ENCODE measurements around the gene ZSWIM1. TPM values are rescaled to one million over a fixed set of nuclear protein-coding genes. Genes with fewer than 3 reads are reported as not detected.

Gene ZSWIM1
- total and polyA plus RNA-seq, 2 of the 13 experiments (the other 11 are each of a cell fraction or from before 2014, with no cell fraction given): 9.5 to 11.7 TPM

DNA sequence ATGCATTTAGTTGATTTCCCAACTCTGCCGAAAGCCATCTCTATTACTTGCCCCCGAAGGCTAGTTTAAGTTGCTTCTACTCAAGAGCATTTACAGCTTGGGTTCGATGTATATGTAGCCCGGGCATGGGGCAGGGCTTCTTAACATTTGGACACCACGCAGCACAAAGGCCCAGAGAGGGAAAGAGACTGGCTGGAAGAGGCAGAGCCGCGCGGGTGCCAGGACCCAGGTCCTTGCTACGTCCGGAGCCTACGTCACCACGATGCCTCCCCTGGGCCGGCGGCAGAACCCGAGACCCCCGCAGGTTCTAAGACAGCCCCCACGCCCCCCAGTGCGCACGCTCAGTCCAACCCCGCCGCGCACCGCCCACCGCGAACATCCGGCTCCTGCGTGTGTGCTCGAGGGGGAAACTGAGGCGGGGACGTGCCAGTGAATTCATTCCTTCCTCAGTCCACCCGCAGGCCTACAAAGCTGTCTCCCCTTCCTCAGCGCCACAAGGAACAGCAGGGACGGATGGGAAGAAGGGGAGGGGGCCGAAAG, 53.1 kb downstream of the ZSWIM1 start (continued):
- TF ChIP-seq, protein P1, sequence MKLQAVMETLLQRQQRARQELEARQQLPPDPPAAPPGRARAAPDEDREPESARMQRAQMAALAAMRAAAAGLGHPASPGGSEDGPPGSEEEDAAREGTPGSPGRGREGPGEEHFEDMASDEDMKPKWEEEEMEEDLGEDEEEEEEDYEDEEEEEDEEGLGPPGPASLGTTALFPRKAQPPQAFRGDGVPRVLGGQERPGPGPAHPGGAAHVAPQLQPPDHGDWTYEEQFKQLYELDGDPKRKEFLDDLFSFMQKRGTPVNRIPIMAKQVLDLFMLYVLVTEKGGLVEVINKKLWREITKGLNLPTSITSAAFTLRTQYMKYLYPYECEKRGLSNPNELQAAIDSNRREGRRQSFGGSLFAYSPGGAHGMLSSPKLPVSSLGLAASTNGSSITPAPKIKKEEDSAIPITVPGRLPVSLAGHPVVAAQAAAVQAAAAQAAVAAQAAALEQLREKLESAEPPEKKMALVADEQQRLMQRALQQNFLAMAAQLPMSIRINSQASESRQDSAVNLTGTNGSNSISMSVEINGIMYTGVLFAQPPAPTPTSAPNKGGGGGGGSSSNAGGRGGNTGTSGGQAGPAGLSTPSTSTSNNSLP (IDR thresholded peaks at IDR 0.05; ENCODE audit: low read depth, low read length): no peak
- no peak for TF ChIP-seq HOXD1 (CRISPR knock-in tag; IDR thresholded peaks at IDR 0.05)
- no peak for TF ChIP-seq ZNF567 (CRISPR knock-in tag; IDR thresholded peaks at IDR 0.05; ENCODE audit: borderline replicate concordance)
- TF ChIP-seq GTF2F1 (IDR thresholded peaks at IDR 0.05; ENCODE audit: low read length): no peak
- no peak for TF ChIP-seq YY1 (IDR thresholded peaks at IDR 0.05; ENCODE audit: insufficient read depth, insufficient replicate concordance, low read depth, low read length)
- no peak for TF ChIP-seq FOXA1 (IDR thresholded peaks at IDR 0.05)
- no peak for TF ChIP-seq FOXA1 (CRISPR knock-in tag; IDR thresholded peaks at IDR 0.05)
- no peak for TF ChIP-seq STAG1 (CRISPR knock-in tag; IDR thresholded peaks at IDR 0.05)
- TF ChIP-seq, protein P2, sequence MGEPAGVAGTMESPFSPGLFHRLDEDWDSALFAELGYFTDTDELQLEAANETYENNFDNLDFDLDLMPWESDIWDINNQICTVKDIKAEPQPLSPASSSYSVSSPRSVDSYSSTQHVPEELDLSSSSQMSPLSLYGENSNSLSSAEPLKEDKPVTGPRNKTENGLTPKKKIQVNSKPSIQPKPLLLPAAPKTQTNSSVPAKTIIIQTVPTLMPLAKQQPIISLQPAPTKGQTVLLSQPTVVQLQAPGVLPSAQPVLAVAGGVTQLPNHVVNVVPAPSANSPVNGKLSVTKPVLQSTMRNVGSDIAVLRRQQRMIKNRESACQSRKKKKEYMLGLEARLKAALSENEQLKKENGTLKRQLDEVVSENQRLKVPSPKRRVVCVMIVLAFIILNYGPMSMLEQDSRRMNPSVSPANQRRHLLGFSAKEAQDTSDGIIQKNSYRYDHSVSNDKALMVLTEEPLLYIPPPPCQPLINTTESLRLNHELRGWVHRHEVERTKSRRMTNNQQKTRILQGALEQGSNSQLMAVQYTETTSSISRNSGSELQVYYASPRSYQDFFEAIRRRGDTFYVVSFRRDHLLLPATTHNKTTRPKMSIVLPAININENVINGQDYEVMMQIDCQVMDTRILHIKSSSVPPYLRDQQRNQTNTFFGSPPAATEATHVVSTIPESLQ (CRISPR knock-in tag; conservative IDR thresholded peaks at IDR 0.05): no peak
- TF ChIP-seq ZNF615 (CRISPR knock-in tag; IDR thresholded peaks at IDR 0.05; ENCODE audit: borderline replicate concordance): peak; percentile 86
- TF ChIP-seq PPARG (CRISPR knock-in tag; conservative IDR thresholded peaks at IDR 0.05): no peak; the same call in 1 of the 2 replicates
- no peak for TF ChIP-seq ZNF256 (CRISPR knock-in tag; conservative IDR thresholded peaks at IDR 0.05)
- TF ChIP-seq ZNF816 (CRISPR knock-in tag; IDR thresholded peaks at IDR 0.05; ENCODE audit: borderline replicate concordance): no peak
- TF ChIP-seq ZSCAN30 (CRISPR knock-in tag; IDR thresholded peaks at IDR 0.05): no peak; the same call in 1 of the 2 replicates
- peak; percentile 17; the same call in 1 of the 2 replicates for TF ChIP-seq ZNF749 (CRISPR knock-in tag; IDR thresholded peaks at IDR 0.05; ENCODE audit: borderline replicate concordance)
- TF ChIP-seq ZNF674 (CRISPR knock-in tag; IDR thresholded peaks at IDR 0.05; ENCODE audit: low read depth): no peak
- no peak; the same call in 1 of the 2 replicates for TF ChIP-seq ARID2 (CRISPR knock-in tag; IDR thresholded peaks at IDR 0.05; ENCODE audit: borderline replicate concordance)
- TF ChIP-seq ZBTB7B (CRISPR knock-in tag; IDR thresholded peaks at IDR 0.05): peak; percentile 65
- TF ChIP-seq NPAS2 (CRISPR knock-in tag; IDR thresholded peaks at IDR 0.05; ENCODE audit: borderline replicate concordance): 0 out of 2 replicates have a peak, but pooled peaks have one; percentile 23
- no peak for TF ChIP-seq POLR2A (IDR thresholded peaks at IDR 0.05; ENCODE audit: insufficient read depth in 1 of 2, low read depth in 2 of 2, low read length in 2 of 2)
- no peak for TF ChIP-seq ZSCAN22 (CRISPR knock-in tag; IDR thresholded peaks at IDR 0.05)
- TF ChIP-seq RFX5 (IDR thresholded peaks at IDR 0.05; ENCODE audit: low read depth, low read length): no peak
- TF ChIP-seq, protein P3, sequence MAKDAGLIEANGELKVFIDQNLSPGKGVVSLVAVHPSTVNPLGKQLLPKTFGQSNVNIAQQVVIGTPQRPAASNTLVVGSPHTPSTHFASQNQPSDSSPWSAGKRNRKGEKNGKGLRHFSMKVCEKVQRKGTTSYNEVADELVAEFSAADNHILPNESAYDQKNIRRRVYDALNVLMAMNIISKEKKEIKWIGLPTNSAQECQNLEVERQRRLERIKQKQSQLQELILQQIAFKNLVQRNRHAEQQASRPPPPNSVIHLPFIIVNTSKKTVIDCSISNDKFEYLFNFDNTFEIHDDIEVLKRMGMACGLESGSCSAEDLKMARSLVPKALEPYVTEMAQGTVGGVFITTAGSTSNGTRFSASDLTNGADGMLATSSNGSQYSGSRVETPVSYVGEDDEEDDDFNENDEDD (CRISPR knock-in tag; IDR thresholded peaks at IDR 0.05; ENCODE audit: borderline replicate concordance): peak; percentile 17; the same call in 1 of the 2 replicates
- no peak; the same call in 1 of the 2 replicates for TF ChIP-seq ZNF83 (CRISPR knock-in tag; IDR thresholded peaks at IDR 0.05; ENCODE audit: borderline replicate concordance)
- no peak for TF ChIP-seq NCOR1 (IDR thresholded peaks at IDR 0.05; ENCODE audit: borderline replicate concordance, low read length)
- TF ChIP-seq ZNF614 (CRISPR knock-in tag; IDR thresholded peaks at IDR 0.05; ENCODE audit: borderline replicate concordance): no peak; the same call in 1 of the 2 replicates
- no peak for TF ChIP-seq ZKSCAN5 (CRISPR knock-in tag; IDR thresholded peaks at IDR 0.05)
- TF ChIP-seq, protein P4, sequence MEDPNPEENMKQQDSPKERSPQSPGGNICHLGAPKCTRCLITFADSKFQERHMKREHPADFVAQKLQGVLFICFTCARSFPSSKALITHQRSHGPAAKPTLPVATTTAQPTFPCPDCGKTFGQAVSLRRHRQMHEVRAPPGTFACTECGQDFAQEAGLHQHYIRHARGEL (CRISPR knock-in tag; IDR thresholded peaks at IDR 0.05): no peak; the same call in 1 of the 2 replicates
